GM12878 (cell line): Measurements from ENCODE around the gene ZNF692. TPM values are rescaled to one million over a fixed set of nuclear protein-coding genes. Genes with fewer than 3 reads are reported as not detected.
A peak's percentile ranks its signal among the peaks of the same experiment; 100 is the strongest.

Source experiments
- CREB1 ChIP-seq: IDR thresholded peaks from 2 replicates; pipeline ENCODE4 v1.6.1; 2012; ENCODE audit warnings: low read depth, mild to moderate bottlenecking, inconsistent platforms
- HDGF ChIP-seq: fragments of 450-650 bp; IDR thresholded peaks from 2 replicates; pipeline ENCODE4 v1.6.1; 2016; ENCODE audit warnings: antibody characterized with exemption
- HSF1 ChIP-seq: fragments of 150-350 bp; IDR thresholded peaks from 2 replicates; pipeline ENCODE4 v1.6.1; 2014; ENCODE audit warnings: mild to moderate bottlenecking, low read depth, low read length
- MEF2A ChIP-seq: IDR thresholded peaks from 2 replicates; pipeline ENCODE4 v1.6.1; 2011; ENCODE audit warnings: low read depth, mild to moderate bottlenecking, low read length, moderate library complexity; ENCODE audit not compliant: insufficient read depth
- MLLT1 ChIP-seq: fragments of 450-650 bp; IDR thresholded peaks from 2 replicates; pipeline ENCODE4 v1.6.1; 2016; ENCODE audit warnings: mild to moderate bottlenecking
- PAX5 ChIP-seq: IDR thresholded peaks from 2 replicates; pipeline ENCODE4 v1.6.1; 2011; ENCODE audit warnings: low read depth, low read length, borderline replicate concordance
- PML ChIP-seq: IDR thresholded peaks from 2 replicates; pipeline ENCODE4 v1.6.1; 2012; ENCODE audit warnings: low read length, inconsistent platforms
- RBBP5 ChIP-seq: fragments of 200-600 bp; sonication (generic); conservative IDR thresholded peaks from 2 replicates; pipeline ENCODE4 v1.6.1; 2016
- RELB ChIP-seq: fragments of 450-650 bp; IDR thresholded peaks from 2 replicates; pipeline ENCODE4 v1.6.1; 2017; ENCODE audit warnings: low read depth, mild to moderate bottlenecking, moderate library complexity
- ZBED1 ChIP-seq: IDR thresholded peaks from 2 replicates; pipeline ENCODE4 v1.6.1; 2016; ENCODE audit warnings: borderline replicate concordance
- ZNF384 ChIP-seq: IDR thresholded peaks from 2 replicates; pipeline ENCODE4 v1.6.1; 2012; ENCODE audit warnings: low read depth, mild to moderate bottlenecking, low read length, improper control_type of control experiment, borderline replicate concordance
- polyA plus RNA-seq, 11 experiments: library from polyadenylated mRNA; depleted of rRNA in 4 of 11; unstranded in 6 of 11; stranded (reverse) in 5 of 11; fragments of >200 nt; fragmentation: Nextera tagmentation in 4 of 11; fragmentation: Illumina TruSeq in 1 of 11; extraction: Ambion mirVana in 4 of 11; extraction: Trizol in 1 of 11; gene quantifications; 1 replicate in 1 of 11; 2 replicates in 10 of 11; pipeline versions ENCODE4 v1.2.1 to v1.2.3, GENCODE V29; 2011 to 2016; ENCODE audit warnings: inconsistent platforms in 2 of 11, missing spikeins in 2 of 11, low read depth in 1 of 11
- total RNA-seq, 4 experiments: library from RNA; depleted of rRNA in 3 of 4; stranded (reverse); fragments of >200 nt in 3 of 4; fragmentation: Illumina TruSeq in 1 of 4; extraction: Trizol in 1 of 4; gene quantifications; 2 replicates each; pipeline versions ENCODE4 v1.2.1 to v1.2.3, GENCODE V29; 2013 to 2021
- TF ChIP-seq, protein P1 (sequence below): fragments of 450-650 bp; formaldehyde crosslinking; IDR thresholded peaks from 2 replicates; pipeline ENCODE4 v1.4.0; 2020; ENCODE audit warnings: mild to moderate bottlenecking, moderate library complexity
- TF ChIP-seq, protein P2 (sequence below): fragments of 450-650 bp; IDR thresholded peaks from 2 replicates; pipeline ENCODE4 v1.6.1; 2014; ENCODE audit warnings: mild to moderate bottlenecking
- TF ChIP-seq, protein P3 (sequence below): fragments of 450-650 bp; IDR thresholded peaks from 2 replicates; pipeline ENCODE4 v1.6.1; 2016; ENCODE audit warnings: mild to moderate bottlenecking

Gene ZNF692
- total and polyA plus RNA-seq, 10 of the 15 experiments (the other 5 are each of a cell fraction or from before 2014, with no cell fraction given): 5.3 to 76.6 (median 36.9) TPM

GRCh38 chr1:248822148-248823032 is 36.5 kb downstream of the ZNF692 start (continued):
- TF ChIP-seq, protein P1, sequence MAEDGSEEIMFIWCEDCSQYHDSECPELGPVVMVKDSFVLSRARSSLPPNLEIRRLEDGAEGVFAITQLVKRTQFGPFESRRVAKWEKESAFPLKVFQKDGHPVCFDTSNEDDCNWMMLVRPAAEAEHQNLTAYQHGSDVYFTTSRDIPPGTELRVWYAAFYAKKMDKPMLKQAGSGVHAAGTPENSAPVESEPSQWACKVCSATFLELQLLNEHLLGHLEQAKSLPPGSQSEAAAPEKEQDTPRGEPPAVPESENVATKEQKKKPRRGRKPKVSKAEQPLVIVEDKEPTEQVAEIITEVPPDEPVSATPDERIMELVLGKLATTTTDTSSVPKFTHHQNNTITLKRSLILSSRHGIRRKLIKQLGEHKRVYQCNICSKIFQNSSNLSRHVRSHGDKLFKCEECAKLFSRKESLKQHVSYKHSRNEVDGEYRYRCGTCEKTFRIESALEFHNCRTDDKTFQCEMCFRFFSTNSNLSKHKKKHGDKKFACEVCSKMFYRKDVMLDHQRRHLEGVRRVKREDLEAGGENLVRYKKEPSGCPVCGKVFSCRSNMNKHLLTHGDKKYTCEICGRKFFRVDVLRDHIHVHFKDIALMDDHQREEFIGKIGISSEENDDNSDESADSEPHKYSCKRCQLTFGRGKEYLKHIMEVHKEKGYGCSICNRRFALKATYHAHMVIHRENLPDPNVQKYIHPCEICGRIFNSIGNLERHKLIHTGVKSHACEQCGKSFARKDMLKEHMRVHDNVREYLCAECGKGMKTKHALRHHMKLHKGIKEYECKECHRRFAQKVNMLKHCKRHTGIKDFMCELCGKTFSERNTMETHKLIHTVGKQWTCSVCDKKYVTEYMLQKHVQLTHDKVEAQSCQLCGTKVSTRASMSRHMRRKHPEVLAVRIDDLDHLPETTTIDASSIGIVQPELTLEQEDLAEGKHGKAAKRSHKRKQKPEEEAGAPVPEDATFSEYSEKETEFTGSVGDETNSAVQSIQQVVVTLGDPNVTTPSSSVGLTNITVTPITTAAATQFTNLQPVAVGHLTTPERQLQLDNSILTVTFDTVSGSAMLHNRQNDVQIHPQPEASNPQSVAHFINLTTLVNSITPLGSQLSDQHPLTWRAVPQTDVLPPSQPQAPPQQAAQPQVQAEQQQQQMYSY (CRISPR knock-in tag): no peak
- TF ChIP-seq ZNF384: peak; percentile 87
- TF ChIP-seq HDGF: 0 out of 2 replicates have a peak, but pooled peaks have one; percentile 64
- TF ChIP-seq, protein P2, sequence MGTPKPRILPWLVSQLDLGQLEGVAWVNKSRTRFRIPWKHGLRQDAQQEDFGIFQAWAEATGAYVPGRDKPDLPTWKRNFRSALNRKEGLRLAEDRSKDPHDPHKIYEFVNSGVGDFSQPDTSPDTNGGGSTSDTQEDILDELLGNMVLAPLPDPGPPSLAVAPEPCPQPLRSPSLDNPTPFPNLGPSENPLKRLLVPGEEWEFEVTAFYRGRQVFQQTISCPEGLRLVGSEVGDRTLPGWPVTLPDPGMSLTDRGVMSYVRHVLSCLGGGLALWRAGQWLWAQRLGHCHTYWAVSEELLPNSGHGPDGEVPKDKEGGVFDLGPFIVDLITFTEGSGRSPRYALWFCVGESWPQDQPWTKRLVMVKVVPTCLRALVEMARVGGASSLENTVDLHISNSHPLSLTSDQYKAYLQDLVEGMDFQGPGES: no peak
- TF ChIP-seq MEF2A: peak; percentile 91
- no peak for TF ChIP-seq PML
- 0 out of 2 replicates have a peak, but pooled peaks have one; percentile 26 for TF ChIP-seq MLLT1
- no peak for TF ChIP-seq PAX5
- TF ChIP-seq CREB1: peak; percentile 37; the same call in 1 of the 2 replicates
- TF ChIP-seq HSF1: no peak
- TF ChIP-seq RELB: no peak
- no peak for TF ChIP-seq RBBP5
- no peak for TF ChIP-seq ZBED1
- TF ChIP-seq, protein P3, sequence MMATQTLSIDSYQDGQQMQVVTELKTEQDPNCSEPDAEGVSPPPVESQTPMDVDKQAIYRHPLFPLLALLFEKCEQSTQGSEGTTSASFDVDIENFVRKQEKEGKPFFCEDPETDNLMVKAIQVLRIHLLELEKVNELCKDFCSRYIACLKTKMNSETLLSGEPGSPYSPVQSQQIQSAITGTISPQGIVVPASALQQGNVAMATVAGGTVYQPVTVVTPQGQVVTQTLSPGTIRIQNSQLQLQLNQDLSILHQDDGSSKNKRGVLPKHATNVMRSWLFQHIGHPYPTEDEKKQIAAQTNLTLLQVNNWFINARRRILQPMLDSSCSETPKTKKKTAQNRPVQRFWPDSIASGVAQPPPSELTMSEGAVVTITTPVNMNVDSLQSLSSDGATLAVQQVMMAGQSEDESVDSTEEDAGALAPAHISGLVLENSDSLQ: peak; percentile 66
